ENCODE data around the gene KDM4B. TPM values are rescaled to one million over a fixed set of nuclear protein-coding genes. Genes with fewer than 3 reads are reported as not detected.

The KDM4B gene
- total and polyA plus RNA-seq, 2 donors (not counting 1 experiment from before 2014, with no cell fraction given), result 75.5 to 205 TPM

DNA sequence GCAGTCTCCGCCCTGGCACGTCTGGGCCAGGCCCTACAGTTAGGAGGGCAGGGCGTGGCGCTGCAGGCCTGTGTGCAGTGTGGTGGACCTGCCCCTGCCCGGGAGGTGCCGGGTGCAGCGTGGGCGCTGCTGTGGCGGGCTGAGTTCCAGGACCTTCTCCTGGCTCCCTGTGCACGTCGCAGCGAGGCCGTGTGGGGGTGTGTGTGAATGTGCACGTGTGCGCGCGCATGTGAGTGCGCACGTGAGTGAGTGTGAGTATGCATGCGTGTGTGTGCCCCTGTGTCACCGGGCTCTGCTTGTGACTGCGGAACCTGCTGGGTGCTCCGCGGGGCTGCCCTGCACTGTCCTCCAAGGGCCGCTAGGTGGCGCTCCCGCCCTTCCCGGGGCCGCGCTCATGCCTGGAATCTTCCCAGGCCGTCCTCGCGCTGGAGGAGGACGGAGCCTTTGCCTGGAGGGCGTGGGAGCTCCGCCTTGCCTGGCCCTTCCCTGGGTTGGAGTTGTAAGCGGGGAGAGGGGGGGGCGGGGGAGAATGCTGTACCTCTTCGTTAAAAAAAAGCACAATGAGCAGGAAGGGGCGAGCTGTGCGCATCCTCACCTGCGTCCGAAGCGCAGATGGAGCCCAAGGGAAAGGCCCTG is 79.3 kb downstream of the KDM4B start:
- intact Hi-C loops (cut with micrococcal nuclease), result loop anchor here (1.0 to 10.0 kb wide), 3 partner anchors 106 to 433 kb away; no protein-coding TSS in a partner anchor
- H2AFZ ChIP-seq (ENCODE audit: insufficient read depth, low read depth, low read length, poor library complexity, severe bottlenecking), result no peak overlapping the region
- no peak overlapping the region for H3K4me3 Mint-ChIP-seq
- H3K27ac Mint-ChIP-seq, result peak overlapping the region; percentile 26
- no peak overlapping the region for H3K9ac ChIP-seq (ENCODE audit: low read length)
- no peaks in the 10 kb centered on the region for H3K9me3 ChIP-seq (ENCODE audit: control extremely low read depth in 1 of 3, control insufficient read depth in 2 of 3, insufficient read depth in 1 of 3, low read length in 2 of 3)
- peaks cover 0 to 23% of the 10 kb centered on the region in 2 experiments for H3K36me3 ChIP-seq (replicated peaks in 1 of 2; ENCODE audit: control extremely low read depth in 1 of 2, control insufficient read depth in 1 of 2, extremely low read depth in 1 of 2, insufficient read depth in 2 of 2, low read length in 1 of 2)
- no peak for TF ChIP-seq EZH2 (IDR thresholded peaks at IDR 0.05; ENCODE audit: borderline replicate concordance, insufficient read depth, low read depth, low read length, poor library complexity, severe bottlenecking)
- TF ChIP-seq, protein P1, sequence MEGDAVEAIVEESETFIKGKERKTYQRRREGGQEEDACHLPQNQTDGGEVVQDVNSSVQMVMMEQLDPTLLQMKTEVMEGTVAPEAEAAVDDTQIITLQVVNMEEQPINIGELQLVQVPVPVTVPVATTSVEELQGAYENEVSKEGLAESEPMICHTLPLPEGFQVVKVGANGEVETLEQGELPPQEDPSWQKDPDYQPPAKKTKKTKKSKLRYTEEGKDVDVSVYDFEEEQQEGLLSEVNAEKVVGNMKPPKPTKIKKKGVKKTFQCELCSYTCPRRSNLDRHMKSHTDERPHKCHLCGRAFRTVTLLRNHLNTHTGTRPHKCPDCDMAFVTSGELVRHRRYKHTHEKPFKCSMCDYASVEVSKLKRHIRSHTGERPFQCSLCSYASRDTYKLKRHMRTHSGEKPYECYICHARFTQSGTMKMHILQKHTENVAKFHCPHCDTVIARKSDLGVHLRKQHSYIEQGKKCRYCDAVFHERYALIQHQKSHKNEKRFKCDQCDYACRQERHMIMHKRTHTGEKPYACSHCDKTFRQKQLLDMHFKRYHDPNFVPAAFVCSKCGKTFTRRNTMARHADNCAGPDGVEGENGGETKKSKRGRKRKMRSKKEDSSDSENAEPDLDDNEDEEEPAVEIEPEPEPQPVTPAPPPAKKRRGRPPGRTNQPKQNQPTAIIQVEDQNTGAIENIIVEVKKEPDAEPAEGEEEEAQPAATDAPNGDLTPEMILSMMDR (IDR thresholded peaks at IDR 0.05), result peak; percentile 94
- CTCF ChIA-PET, result interaction anchor here (0.6 to 11.7 kb wide), 15 partner anchors 10 to 533 kb away, joined by 3 to 102 read pairs (median 4); partner anchors contain the start of gene PLIN3
- H3K4me1 Mint-ChIP-seq, result peaks cover 22% of the 10 kb centered on the region
- H3K27me3 Mint-ChIP-seq, result no peaks in the 10 kb centered on the region
- ATAC-seq (ENCODE audit: low read depth) (peak; percentile 88), DNase-seq (peak; percentile 80)
- no peak overlapping the region for H3K4me3 ChIP-seq (ENCODE audit: control extremely low read depth in 1 of 5, extremely low read depth in 1 of 5, insufficient read depth in 1 of 5, low read depth in 2 of 5, low read length in 4 of 5)
- no peaks in the 10 kb centered on the region for H3K27me3 ChIP-seq (replicated peaks in 1 of 4; ENCODE audit: control extremely low read depth in 1 of 4, control insufficient read depth in 3 of 4, insufficient read depth in 4 of 4, low read length in 3 of 4)
- POLR2A ChIA-PET, result interaction anchor here (0.6 to 0.9 kb wide), 2 partner anchors 68 to 106 kb away, joined by 3 to 8 read pairs; no protein-coding TSS in a partner anchor
- no peaks in the 10 kb centered on the region for H3K9me3 Mint-ChIP-seq (ENCODE audit: insufficient read depth)
- no peak overlapping the region for H3K27ac ChIP-seq (ENCODE audit: low read length in 2 of 2)
- 43% methylated on average over 40 of the region's 44 CpGs for WGBS (ENCODE audit: insufficient coverage)
- peaks cover 20 to 45% of the 10 kb centered on the region in 2 donors for H3K4me1 ChIP-seq (ENCODE audit: control insufficient read depth in 2 of 2, insufficient read depth in 2 of 2, low read length in 2 of 2)
- H3K79me2 ChIP-seq (ENCODE audit: control insufficient read depth, insufficient read depth, low read length), result peaks cover 56% of the 10 kb centered on the region
- H4K20me1 ChIP-seq (ENCODE audit: control insufficient read depth, insufficient read depth, low read length, poor library complexity, severe bottlenecking), result peaks cover 59% of the 10 kb centered on the region
- H3K4me2 ChIP-seq (replicated peaks; ENCODE audit: low read depth, low read length, poor library complexity, severe bottlenecking), result peak overlapping the region; percentile 38

Measured in B cell (primary cell).